Activated naive CD4-positive, alpha-beta T cell treated with anti-CD3 and anti-CD28 coated beads, Interleukin-2, amount 50 U/mL, for 16 hours (primary cell): Measurements from ENCODE around the gene STUM.

Experiments used
- DNase-seq: peaks from one replicate; pipeline ENCODE4 v3.0.0-alpha.2; 2020

Gene STUM

GRCh38 chr1:226656601-226657277 lies 108.2 kb downstream of the STUM start:
- DNase-seq: no peak

DNA sequence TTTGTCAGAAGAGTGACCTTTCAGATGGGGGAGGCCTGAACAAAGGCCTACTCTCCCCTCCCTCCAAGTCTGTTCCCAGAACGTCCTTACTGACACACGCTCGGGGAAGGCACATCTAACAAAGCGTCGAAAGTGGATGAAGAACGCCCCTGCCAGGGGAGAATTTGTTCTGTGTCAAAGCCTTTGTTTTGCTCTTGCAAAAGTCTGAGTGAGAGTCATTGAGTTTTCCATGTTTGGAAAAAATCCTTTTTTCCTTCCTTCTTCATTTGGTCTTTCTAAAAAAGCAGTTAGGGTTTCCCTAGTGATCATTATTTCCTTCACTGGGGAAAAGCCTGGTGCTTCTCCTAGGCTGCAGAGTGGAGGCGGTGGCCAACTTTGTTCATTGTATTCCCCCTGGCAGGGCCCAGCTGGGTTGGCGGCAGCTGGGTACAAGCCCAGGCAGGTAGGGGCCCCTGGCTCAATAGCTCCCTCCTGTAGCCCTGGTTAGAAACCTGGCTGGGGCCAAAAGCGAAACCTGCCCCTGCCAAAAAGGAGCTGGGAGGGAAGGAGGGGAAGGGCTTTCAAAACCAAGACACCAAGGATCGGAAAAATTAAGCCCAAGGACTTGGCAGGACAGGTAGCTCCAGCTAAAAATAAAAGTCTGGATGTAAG lies 109.5 kb downstream of the STUM start:
- DNase-seq: no peak

DNA sequence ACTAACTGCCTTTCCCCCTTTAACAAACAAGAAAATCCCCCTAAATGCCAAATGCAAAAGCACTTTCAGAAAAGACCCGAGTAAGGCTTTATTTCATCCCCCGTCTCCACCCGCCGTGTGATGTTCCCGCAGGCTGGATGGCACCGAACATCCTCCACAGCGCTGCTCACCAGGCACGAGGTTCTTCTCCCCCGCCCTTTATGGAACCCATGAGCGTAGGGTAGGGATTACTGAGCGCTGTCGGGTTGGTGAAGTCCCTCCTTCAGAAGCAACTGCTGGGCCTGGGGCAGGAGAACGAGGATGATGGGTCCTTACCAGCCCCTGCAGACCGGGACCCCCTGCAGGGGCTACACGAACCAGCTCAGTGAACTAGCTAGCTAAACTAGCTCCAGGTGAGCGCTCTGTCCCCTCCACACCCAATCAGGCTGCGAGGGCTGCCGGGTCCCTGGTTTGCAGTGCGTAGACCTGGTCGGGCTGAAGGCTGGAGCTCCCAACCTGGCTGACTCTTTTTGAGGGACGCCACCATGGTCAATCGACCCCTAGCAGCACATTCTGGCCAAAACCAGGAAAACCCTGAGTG lies 110.1 kb downstream of the STUM start:
- DNase-seq: no peak
